T-helper 2 cell treated with Interferon-gamma antibody and Interleukin-4, amounts not matched to agents 100 ng/mL and 5 ng/mL, for 36 hours (primary cell): ENCODE results near the gene DNHD1. TPM values are rescaled to one million over a fixed set of nuclear protein-coding genes. Genes with fewer than 3 reads are reported as not detected.
"Not testable (repeated sequence)": the region's sequence is repeated elsewhere in the genome, so short reads cannot be mapped to it uniquely, and the experiment has no call there.

ENCODE experiments used
- intact Hi-C: fragments of 100-400 bp; cut with micrococcal nuclease; formaldehyde crosslinking; loops from one replicate; pipeline ENCODE4 v1.15.1; 2023
- total RNA-seq: library from RNA; stranded (reverse); gene quantifications from 2 replicates; pipeline ENCODE4 v1.2.3, GENCODE V29; 2022

The DNHD1 gene
- total RNA-seq, 1 donor from 2014 or later, result 20.1 TPM

DNA sequence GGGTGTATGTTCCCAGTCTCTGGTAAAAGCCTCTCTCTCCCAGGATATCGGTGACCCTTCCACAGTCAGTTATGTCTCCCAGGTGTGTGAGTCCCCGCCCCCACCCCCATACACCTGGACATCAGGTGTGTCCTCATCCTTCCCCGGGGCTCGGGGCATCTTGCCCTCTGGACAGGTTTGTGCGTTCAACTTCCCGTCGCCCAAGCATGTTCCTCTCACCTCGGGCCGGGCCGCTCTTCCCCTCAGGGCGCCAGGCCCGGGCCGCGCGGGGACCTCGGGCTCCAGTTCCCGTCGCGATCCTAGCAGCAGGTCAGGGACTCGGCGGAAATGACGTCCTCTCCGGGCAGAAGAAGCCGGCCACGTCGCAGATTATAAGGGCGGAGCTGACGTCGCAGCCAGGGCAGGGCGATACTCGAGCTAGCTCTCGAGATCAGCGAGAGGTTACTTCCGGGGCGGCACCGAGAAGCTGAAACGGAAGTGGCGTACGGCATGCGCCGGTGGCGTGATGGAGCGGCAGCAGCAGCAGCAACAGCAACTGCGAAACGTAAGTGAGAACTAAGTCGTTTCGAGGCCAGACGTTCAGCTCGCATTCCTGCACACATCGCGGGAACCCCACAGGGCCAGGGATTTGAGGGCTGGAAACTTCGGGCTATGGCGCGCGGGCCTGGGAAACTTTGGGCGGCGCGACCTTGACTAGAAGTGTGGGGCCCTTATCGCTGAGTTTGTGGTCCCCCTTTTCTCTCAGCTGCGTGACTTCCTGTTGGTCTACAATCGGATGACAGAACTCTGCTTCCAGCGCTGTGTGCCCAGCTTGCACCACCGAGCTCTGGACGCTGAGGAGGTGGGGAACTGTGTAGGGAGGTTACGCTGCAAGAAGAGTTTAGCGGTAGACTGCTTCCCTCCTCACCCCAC is 15.8 kb upstream of the DNHD1 start, which contains the start of the genes ARFIP2 and TIMM10B:
TSS of gene ARFIP2 (minus strand) at position 320 of the 912 bp plus-strand sequence. CDS start 910 bp downstream, outside the sequence.
TSS of gene TIMM10B (plus strand) at position 490 of the 912 bp plus-strand sequence. CDS start at position 506, 16 bp downstream.
- intact Hi-C loops, result loop anchor here (1.0 to 5.0 kb wide), 9 partner anchors 46 to 266 kb away; partner anchors contain the start of genes APBB1, CAVIN3, FHIP1B and MRPL17

DNA sequence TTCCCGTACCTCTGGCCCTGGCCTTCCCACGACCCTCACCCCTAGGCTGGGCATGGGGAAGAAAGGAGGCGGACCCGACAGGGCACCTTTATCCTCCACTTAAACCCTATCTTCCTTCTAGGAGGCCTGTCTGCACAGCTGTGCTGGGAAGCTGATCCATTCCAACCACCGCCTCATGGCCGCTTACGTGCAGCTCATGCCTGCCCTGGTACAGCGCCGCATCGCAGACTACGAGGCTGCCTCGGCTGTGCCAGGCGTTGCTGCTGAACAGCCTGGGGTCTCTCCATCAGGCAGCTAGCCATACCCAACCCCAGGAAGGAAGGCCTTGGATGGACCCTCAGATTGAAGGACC is 15.2 kb upstream of the DNHD1 start:
- intact Hi-C loops, result loop anchor here (1.0 to 5.0 kb wide), 9 partner anchors 45 to 265 kb away; partner anchors contain the start of genes APBB1, CAVIN3, FHIP1B and MRPL17

DNA sequence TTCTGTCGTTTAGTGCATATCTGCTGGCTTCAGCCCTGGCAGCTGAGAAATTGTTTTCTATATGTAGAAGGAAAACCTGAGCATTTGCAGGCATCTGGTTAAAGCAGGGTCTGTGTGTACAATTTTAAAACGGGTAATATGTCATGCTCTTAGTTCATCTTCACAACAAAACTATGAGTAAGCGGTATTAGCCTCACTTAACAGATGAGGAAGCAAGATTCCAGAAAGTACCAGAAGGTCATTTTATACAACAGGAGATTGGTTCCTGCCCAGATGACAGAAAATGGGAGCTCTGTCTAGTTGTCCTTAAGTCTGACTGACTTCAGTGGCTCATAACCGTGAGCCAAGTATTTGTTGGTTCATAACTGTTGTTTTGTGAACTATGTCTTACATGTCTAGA is 14.6 kb upstream of the DNHD1 start:
- intact Hi-C loops, result loop anchor here (5.0 kb wide), 1 partner anchor 45 kb away; no protein-coding TSS in a partner anchor

DNA sequence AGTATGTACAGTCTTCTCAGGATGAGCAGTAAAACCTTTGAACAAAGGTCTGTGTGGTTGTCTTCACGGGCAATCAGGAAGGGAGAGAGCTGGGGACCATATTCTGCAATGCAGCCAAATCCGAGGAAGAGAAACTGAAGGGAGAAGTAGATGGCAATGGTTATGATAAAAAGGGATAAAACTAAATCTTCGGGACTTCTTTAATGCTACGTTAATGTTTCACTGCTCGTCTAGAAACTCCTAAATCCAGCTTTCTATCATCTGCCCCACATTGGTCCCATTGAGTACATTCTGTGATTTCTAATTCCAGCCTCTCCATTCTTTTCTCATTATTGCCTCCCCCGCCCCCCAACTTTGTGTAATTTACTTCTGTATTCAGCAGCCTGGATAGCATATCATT is 14.1 kb upstream of the DNHD1 start:
- intact Hi-C loops, result loop anchor here (5.0 kb wide), 1 partner anchor 44 kb away; no protein-coding TSS in a partner anchor

DNA sequence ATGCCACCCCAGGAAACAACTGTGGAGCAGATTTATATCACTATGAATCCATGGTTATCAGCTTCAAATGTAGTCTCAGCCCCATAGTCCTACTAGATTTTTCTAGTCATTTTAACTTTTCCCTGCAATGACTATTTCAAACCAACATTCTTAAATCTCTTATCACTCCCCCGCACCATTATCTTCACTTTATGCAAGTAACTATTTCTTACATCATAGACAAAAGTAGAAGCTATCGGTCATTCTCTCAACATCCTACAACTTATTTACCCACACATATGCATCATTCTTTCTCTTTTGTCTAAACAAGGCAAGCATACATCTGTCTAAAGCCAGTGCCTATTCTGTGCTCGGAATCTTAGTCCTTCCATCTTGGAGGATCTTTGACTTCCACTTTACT is 11.4 kb upstream of the DNHD1 start:
- intact Hi-C loops, result no loop called here

DNA sequence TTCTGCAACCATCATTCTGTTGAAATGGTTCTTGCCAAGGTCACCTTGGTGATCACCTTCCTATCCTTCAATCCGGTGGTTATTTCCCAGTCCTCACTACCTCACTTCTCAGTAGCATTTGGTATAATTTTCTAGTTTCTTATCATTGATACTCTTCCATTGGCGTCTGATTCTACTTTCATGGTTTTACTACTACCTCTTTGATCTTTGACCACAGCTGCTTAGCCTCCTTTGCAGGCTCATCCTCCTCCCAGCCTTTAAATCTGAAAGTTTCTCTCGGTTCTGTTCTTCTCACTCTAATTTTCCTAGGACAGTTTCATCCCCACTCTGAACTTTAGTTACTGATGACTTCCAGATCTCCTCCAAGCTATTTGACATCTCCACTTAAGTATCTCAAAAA is 10.8 kb upstream of the DNHD1 start:
- intact Hi-C loops, result no loop called here

DNA sequence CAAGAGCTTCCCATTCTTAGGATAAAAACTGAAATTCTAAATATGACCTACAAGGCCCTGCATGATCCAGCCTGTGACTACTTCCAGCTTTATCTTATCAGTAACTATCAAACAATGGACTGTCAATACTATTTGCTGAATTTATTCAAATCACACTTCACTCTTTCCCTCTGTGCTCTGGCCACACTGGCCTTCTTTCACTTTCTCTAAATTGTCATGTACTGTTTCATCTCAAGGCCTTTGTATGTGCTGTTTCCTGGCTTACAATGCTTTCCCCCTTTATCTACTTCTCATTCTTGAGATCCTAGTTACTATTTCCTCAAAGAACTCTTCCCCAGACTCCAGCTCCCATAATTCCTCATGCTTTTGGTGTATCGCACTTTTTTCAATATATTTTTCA is 10.1 kb upstream of the DNHD1 start:
- intact Hi-C loops, result no loop called here

DNA sequence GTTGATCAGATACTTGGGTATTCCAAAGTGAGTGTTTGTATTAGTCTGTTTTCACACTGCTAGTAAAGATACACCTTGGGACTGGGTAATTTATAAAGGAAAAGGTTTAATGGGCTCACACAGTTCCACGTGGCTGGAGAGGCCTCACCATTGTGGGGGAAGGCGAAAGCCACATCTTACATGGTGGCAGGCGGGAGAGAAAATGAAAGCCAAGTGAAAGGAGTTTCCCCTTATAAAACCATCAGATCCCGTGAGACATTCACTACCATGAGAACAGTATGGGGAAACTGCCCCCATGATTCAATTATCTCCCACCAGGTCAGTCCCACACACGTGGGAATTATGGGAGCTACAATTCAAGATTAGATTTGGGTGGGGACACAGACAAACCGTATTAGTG is 8.7 kb upstream of the DNHD1 start:
- intact Hi-C loops, result no loop called here

DNA sequence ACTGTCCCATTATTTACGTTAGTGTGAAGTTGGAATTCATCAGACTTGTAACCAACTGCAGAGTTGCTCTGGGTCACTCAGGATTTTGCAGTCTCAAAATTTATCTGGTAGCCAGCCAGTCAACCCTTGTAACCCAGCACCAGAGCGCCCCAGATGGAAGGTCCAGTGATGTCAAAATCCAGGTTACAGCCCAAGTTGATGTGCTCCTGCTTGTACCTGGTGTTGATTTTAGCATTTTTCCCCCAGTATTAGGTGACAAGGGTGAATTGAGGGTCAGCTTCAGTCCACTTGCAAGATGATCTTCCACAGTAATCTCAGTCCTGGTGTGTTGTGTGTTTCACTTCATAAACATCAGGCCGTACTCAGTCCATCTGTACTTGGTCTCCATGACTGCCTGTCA is 8.3 kb upstream of the DNHD1 start:
- intact Hi-C loops, result no loop called here

DNA sequence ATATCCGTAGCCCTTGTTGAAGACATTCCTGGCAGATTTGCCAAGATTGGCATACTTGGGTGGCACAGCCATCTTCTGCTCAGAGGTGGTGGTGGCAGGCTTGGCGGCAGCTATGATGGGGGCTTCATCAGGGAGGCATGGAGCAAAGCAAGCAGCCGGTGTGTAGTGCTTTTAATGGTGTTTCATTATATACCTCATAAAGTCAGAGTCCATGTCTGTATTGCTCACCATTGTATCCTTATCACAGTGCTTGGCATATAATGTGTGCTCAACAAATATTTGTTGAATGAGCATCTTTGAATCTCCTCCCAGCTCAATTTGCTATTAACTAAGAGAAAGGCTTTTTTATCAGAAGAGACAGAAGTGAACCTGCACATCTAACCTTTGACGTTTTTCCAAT is 7.8 kb upstream of the DNHD1 start:
- intact Hi-C loops, result no loop called here

DNA sequence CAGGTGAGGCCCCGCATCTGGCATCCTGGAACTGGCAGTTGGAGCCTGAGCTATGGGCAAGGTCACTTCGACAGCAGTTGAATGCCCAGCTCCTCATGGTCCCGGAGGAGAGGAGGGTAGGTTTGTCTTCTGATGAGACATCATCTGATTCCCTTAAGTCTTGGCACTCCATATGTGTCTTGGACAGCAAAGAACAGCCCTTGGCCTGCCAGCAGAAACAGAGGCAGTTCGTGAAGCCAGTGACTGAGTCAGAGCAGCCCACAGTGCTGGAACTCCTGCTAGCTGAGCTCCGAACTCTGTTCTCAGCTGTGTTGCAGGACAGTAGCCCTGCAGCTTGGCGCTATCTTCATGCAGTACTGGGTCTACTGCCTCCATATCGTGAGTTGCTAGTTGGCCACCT is 1.0 kb downstream of the DNHD1 start:
- intact Hi-C loops, result no loop called here

DNA sequence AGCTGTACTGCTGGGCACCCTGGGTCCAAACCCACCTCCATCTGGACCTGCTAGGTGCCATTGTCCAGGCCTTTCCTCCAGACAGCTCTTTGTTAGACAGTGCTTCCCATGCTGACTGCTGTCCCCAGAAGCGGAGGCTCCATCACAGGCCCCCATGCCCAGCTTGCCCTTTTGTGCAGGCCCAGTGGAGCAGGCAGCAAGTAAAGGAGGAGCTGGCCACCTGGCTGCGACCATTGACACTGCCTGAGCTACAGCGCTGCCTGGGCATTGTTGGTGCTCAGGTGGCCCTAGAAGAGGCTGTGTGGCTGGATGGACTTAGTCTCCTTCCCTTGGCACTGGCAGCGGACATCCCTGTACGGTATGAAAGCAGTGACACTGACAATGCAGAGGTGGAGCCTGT is 1.5 kb downstream of the DNHD1 start:
- intact Hi-C loops, result no loop called here

DNA sequence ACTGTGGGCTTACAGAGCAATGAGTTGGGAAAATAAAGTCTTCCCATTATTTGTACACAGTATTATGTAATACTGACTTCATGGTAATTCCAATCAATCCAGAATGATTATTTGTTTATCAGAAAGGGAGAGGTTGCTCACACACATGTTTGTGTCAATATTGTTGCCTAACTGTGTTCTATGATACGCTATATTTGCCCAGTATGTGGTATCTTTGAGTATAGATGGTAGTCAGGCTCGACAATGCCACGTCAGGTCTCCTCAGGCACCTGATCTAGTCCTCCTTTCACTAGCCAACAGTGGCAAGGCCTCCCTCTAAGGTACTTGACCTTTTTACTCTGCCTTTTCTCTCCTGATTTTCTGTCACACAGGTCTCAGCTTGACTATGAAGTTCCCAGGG is 5.3 kb downstream of the DNHD1 start:
- intact Hi-C loops, result no loop called here

DNA sequence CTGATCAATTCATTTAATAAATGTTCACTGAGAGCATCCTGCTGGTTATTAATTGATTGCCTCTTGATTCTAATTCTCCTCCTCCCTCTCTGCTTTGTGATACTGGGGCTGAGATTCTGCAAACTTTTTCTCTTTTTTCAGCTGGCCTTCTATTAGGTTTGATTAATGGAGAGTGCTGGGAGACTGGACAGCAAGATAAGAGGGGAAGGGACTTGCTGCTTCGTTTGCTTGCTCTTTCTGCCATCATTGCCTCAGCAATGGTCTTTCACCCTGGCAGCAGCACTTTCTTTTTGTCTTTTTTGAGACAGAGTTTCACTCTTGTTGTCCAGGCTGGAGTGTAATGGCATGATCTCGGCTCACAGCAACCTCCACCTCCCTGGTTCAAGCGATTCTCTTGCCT is 7.1 kb downstream of the DNHD1 start:
- intact Hi-C loops, result loop anchor here (2.0 kb wide), 1 partner anchor 61 kb away; no protein-coding TSS in a partner anchor

DNA sequence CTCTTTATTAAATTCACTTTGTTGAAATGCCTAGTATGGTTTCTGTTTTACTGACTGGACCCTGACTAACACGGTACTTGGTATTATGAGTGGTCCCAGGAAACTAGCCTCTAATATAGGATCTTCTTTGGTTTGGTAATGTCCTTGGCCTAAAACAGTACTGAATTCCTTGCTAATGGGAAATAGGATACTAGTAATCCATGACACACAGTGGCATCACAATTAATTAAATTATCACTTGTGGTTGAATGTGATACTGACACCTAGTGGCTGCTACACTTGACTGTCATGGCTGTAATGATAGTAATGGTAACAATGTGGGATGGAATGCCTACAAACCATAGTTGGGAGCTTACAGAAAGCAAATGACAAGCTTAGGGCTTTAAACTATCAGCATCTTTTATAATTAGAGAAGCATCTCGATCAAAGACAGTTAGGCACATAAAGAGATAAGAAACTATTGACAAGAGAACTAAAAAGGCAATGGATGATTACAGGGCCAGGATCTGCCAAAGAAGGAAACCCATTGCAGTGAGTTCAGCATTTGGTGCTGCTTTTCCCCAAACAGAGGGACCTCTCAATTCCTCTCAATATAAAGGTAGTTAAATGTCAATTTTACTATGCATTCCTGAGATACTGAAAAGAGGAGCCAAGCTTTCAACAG is 8.6 kb downstream of the DNHD1 start:
- intact Hi-C loops, result loop anchor here (1.0 to 2.0 kb wide), 2 partner anchors 63 to 126 kb away; no protein-coding TSS in a partner anchor

DNA sequence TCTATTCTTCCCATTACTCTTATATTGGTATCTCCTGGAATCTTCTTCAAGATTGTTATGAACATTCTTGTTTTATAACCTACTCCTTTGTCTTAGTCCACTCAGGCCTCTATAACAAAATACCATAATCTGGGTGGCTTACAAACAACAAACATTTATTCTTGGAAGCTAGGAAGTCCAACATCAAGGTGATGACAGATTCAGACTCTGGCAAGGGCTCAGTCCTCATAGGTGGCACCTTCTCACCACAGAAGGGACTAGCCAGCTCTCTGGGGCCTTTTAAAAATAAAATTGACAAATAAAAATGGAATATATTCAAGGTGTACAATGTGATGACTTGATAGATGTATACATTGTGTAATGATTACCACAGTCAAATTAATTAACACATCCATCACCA is 19.8 kb downstream of the DNHD1 start:
- intact Hi-C loops, result no loop called here

DNA sequence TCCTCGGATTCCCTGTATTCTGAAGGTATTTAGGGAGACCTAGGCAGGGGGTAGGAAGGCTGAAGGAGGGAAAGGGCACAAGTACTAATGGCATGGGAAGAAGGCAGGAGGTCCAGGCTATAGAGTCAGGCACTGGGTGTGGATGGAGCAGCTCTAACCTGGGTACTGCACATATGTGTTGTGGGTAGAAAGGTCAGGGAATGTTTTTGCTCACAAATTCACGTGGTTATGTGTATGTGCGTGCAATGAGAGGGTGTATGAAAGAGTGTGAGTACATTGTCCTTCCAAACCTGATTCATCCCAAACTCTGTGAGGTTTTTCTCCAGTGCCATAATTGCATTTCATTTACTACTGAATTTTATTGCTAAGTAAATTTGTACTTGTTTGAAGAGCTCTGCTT is 23.2 kb downstream of the DNHD1 start:
- intact Hi-C loops, result no loop called here

DNA sequence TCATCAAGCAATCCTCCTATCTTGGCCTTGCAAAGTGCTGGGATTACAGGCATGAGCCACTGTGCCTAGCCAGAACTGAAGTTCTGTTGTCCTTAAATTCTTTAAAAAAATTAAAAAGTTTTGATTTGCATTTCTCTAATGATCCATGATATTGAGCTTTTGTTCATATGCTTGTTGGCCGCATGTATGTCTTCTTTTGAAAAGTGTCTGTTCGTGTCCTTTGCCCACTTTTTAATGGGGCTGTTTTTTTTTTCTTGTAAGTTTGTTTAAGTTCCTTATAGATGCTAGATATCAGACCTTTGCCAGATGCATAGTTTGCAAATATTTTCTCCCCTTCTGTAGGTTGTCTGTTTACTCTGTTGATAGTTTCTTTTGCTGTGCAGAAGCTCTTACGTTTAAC is 24.9 kb downstream of the DNHD1 start:
- intact Hi-C loops, result not testable (repeated sequence)

DNA sequence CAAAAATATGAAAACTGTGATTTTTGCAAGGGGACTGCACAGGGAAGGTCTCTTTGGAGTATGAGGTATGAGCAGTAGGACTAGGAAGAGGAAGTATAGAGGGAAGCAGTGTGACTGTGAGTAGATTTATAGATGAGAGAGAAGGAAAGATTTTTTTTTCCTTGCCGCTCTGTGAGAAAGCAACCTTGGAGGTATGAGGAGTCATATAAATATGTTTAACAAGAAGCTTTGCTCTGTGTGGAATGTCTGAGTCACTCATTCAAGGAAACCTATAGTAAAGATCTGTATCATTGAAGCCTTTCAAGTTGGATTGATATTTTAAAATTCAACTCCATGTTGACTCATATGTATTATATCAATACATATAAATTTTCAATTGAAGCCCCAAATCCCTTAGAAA is 26.2 kb downstream of the DNHD1 start:
- intact Hi-C loops, result no loop called here

DNA sequence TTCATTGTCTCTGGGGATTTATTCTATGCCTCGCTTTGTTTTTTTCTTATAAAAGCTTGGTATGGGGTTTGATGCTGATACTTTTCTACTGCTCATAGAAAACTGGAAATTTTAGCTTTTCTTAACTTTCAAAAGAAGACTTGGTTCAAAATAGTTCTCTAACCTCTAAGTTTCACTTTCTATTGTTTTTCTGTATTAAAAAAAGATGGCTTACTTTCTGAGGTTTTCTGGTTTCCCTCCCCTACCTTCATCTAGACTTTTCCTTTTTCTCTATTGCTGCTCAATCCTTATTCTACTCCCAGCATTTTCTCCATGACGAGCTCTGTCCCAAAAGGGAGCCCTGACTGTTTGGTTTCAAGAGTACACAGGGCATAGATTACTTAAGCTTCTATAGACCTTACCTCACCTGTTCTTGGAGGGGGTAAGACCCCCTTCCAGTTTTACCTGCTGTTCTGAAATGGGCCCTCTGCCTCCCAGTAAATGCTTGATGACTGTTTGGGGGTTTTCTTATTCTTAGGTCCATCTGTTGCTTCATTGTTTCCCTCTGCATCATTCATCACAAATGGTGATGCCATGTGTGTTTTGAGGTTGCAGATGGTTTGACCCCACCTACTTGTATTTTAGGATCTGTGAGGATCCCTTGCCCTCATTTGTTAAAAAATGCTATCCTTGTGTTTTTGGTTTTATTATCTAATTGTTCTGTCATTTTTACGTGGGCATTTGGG is 29.5 kb downstream of the DNHD1 start:
- intact Hi-C loops, result loop anchor here (5.0 kb wide), 1 partner anchor 44 kb away; the partner anchor contains the start of genes ARFIP2 and TIMM10B

DNA sequence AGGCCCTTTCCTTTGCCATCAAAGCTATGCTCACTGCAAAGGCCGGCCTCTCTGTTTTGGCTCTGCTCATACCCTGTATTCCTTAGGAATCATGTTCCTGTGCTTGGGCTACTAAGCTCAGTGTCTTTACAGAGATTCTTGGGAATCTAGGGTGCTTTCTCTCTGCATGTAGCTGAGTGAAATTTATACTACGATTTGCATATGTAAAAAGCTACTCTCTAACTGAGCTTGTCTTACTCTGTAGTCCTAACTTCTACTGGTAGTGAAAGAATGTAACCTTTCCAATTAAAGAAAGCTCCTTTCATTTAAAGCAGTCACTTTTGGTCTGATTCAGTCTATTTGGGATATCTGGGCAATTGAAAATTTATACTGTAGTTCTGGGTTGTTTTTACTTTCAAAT is 32.2 kb downstream of the DNHD1 start:
- intact Hi-C loops, result loop anchor here (5.0 kb wide), 1 partner anchor 47 kb away; the partner anchor contains the start of genes ARFIP2 and TIMM10B
